Right cardiac atrium (tissue), 5 donors: Measurements from ENCODE around the gene PIWIL4. TPM values are rescaled to one million over a fixed set of nuclear protein-coding genes. Genes with fewer than 3 reads are reported as not detected.

Experiments used
- ATAC-seq, 2 donors: fragments of 200-7000 bp; cut with Tn5 transposase; one replicate each; pipeline versions ENCODE4 v1.8.0 to v1.9.1; 2020; ENCODE audit warnings: moderate library complexity in 2 of 2, mild to moderate bottlenecking in 1 of 2
- DNase-seq, 3 donors: peaks; one replicate each; pipeline ENCODE4 v3.0.0-alpha.2; 2020
- H3K27ac ChIP-seq: one replicate; pipeline ENCODE4 v1.5.1; 2013; ENCODE audit warnings: mild to moderate bottlenecking, low read length, control low read depth, moderate library complexity
- H3K27me3 ChIP-seq: one replicate; pipeline ENCODE4 v1.6.1; 2013; ENCODE audit not compliant: control insufficient read depth, insufficient read depth
- H3K4me1 ChIP-seq: one replicate; pipeline ENCODE4 v1.6.1; 2013; ENCODE audit warnings: low read length; ENCODE audit not compliant: control insufficient read depth, insufficient read depth
- H3K4me3 ChIP-seq: one replicate; pipeline ENCODE4 v1.5.1; 2013; ENCODE audit warnings: low read length, control low read depth
- H3K9me3 ChIP-seq: one replicate; pipeline ENCODE4 v1.6.1; 2013; ENCODE audit warnings: low read length; ENCODE audit not compliant: control insufficient read depth
- WGBS: extraction: QIAGEN DNeasy Blood & Tissue Kit; methylation state at CpG from one replicate; pipeline ENCODE4 v1.1.7; 2013; 5-methylcytosine and 5-hydroxymethylcytosine counted together
- intact Hi-C, 4 donors: fragments of 100-400 bp; cut with DNase I; formaldehyde crosslinking; loops; one replicate each; pipeline versions ENCODE4 v1.11.0 to v1.14.0; 2022 to 2023
- polyA plus RNA-seq: library from polyadenylated mRNA; stranded (reverse); fragments of 200-250 nt; gene quantifications from one replicate; pipeline ENCODE4 v1.2.3, GENCODE V29; 2013
- total RNA-seq, 4 donors: library from RNA; stranded (reverse); fragmentation: NEBNext Ultra II Directional; extraction: Animal tissue kit (Norgen Biotek cat#: 25700); gene quantifications; one replicate each; pipeline ENCODE4 v1.2.1, GENCODE V29; 2021
- donor health status: healthy with polysubstance abuse.
- donor health status: DM: no; HTN: yes; CAD: no.
- donor health status: DM: no; HTN: no; CAD: no.
- donor health status: DM: no; HTN: yes; CAD: no; lungs with severe emphysema.
- donor health status: DM: yes; HTN: yes; CAD: no.

Gene PIWIL4
- total and polyA plus RNA-seq, 5 donors: 1.1 to 3.5 (median 1.6) TPM

DNA sequence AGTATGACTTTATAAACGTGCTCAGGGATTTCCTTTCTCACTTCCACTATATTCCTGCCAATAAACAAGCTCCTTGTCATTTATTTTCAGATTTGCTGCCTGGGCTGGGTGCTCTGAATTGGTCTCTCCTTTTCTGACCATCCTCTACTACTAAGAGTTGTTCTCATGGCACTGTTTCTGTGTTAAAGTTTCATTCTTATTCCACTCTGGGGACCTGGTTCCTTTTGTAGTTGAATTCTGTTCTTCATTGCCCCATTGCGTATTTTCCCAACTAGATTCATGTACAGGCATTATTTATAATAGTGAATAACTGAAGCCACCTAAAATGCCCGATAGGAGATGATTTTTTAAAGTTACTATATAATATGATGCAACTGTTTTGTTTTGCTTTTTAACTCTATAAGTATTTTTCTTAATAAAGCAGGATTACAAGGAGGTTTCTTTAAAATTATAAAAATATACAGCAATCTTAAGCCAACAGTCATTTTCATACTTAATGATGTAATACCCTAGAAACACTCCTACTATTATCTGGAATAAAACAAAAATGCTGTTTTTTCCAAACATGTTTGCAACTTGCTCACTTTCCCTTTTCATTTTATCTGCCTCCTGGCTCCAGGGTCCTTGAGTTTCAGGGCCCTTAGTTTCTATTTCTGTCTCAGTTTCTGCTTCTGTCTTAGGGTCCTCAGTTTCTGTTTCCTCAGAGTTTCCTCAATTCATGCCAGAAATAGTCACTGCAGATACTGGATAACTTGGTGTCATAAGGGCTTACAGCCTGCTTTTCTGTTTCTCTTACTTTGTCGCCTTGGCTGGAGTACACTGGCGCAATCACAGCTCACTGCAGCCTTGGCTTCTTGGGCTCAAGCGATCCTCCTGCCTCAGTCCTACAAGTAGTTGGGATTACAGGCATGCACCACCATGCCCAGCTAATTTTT, 33.2 kb upstream of the PIWIL4 start:
- H3K9me3 ChIP-seq: no peaks in the 10 kb centered on the region
- H3K27ac ChIP-seq: peak overlapping the region; percentile 13
- intact Hi-C loops: no loop called here
- peak; percentile 84 to 85 for ATAC-seq
- peak; percentile 56 to 80 (median 77) for DNase-seq
- H3K27me3 ChIP-seq: no peaks in the 10 kb centered on the region
- no peak overlapping the region for H3K4me3 ChIP-seq
- no peaks in the 10 kb centered on the region for H3K4me1 ChIP-seq
- WGBS: 42% methylated on average over 6 of the region's 6 CpGs

DNA sequence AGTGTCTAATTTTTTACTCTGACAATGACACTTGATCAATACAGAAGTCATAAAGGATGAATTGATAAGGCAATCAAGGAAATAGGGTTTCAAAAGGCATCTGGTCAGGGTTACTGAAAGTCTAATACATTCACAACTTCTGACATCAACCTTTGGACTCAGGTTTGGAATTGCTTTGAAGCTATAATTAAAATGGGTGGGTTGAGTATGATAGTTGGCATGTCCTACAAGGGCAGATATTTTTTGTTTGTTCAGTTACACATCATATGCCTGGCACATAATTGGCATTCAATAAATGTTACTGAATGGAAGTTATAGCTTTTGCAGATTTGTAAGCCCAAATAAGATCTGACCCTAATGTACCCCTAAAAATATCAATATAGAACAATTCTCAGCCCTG, 30.8 kb upstream of the PIWIL4 start:
- intact Hi-C loops: no loop called here
- no peak for DNase-seq
- H3K9me3 ChIP-seq: no peaks in the 10 kb centered on the region
- no peak for ATAC-seq
- H3K4me1 ChIP-seq: no peaks in the 10 kb centered on the region
- H3K27me3 ChIP-seq: no peaks in the 10 kb centered on the region
- H3K4me3 ChIP-seq: no peak overlapping the region
- no peak overlapping the region for H3K27ac ChIP-seq

DNA sequence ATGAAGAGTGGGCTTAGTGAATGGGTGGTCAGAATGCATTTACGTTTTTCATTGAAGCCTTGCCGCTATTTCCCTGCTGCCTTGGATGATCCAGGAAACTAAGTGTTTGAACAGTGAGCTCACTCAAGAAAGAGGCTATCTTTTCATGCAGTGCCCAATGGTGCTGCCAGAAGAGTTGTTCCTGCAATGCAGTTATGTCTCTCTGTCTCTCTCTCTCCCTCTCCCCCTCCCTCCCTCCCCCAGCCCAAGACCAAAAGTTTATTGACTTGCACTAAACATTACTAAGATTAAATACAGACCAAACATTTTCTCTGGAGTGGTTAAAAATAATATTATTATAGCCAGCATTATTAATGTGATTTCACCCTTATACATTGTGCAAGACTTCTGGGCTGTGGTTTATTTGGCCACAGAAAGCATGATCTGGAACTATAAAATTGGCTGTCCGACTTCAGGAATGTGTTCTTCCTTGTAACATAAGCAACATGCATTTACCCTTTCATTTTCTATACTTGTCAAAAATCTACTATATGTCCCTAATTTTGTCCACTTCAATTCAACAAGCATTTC, 30.1 kb upstream of the PIWIL4 start:
- ATAC-seq (peak; percentile 33 to 61), DNase-seq (no peak)
- WGBS: 48% methylated on average over 3 of the region's 3 CpGs
- Histone ChIP-seq H3K4me3 (no peak overlapping the region), H3K27ac (peak overlapping the region; percentile 75), H3K9me3 (no peaks in the 10 kb centered on the region), H3K27me3 (no peaks in the 10 kb centered on the region), H3K4me1 (no peaks in the 10 kb centered on the region)
- intact Hi-C loops: no loop called here

GRCh38 chr11:94539420-94539819, 27.7 kb upstream of the PIWIL4 start:
- Histone ChIP-seq H3K27ac (no peak overlapping the region), H3K27me3 (no peaks in the 10 kb centered on the region), H3K4me1 (no peaks in the 10 kb centered on the region), H3K9me3 (no peaks in the 10 kb centered on the region), H3K4me3 (no peak overlapping the region)
- DNase-seq: no peak
- ATAC-seq: no peak
- 80% methylated on average over 1 of the region's 1 CpG for WGBS
- intact Hi-C loops: no loop called here

DNA sequence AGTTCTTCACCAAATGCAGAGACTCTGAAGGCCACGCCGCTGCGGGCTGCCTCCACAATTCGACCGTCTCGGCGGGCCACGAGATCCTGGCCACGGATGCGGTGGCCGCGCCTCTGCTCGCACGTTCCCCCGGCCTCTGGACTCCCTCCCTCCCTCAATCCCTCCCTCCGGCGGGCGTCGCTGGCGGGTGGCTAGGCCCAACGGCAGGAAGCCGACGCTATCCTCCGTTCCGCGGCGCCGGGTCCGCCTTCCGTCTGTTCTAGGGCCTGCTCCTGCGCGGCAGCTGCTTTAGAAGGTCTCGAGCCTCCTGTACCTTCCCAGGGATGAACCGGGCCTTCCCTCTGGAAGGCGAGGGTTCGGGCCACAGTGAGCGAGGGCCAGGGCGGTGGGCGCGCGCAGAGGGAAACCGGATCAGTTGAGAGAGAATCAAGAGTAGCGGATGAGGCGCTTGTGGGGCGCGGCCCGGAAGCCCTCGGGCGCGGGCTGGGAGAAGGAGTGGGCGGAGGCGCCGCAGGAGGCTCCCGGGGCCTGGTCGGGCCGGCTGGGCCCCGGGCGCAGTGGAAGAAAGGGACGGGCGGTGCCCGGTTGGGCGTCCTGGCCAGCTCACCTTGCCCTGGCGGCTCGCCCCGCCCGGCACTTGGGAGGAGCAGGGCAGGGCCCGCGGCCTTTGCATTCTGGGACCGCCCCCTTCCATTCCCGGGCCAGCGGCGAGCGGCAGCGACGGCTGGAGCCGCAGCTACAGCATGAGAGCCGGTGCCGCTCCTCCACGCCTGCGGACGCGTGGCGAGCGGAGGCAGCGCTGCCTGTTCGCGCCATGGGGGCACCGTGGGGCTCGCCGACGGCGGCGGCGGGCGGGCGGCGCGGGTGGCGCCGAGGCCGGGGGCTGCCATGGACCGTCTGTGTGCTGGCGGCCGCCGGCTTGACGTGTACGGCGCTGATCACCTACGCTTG, 23.2 kb upstream of the PIWIL4 start, which contains the start of gene FUT4:
Gene FUT4 (plus strand): TSS at position 227 of the 951 bp plus-strand sequence. CDS start 213 bp downstream, at position 440.
- peaks cover 2% of the 10 kb centered on the region for H3K4me1 ChIP-seq
- peak within 1 kb of the TSS; percentile 70 for H3K4me3 ChIP-seq
- H3K27ac ChIP-seq: peak within 1 kb of the TSS; percentile 95
- no peaks in the 10 kb centered on the region for H3K27me3 ChIP-seq
- intact Hi-C loops: no loop called here
- no peaks in the 10 kb centered on the region for H3K9me3 ChIP-seq
- ATAC-seq (peak; percentile 95), DNase-seq (peak; percentile 91 to 96 (median 95))
- under 1% methylated on average over 109 of the region's 109 CpGs for WGBS

GRCh38 chr11:94544646-94545263, 22.4 kb upstream of the PIWIL4 start:
- ATAC-seq (peak; percentile 2), DNase-seq (peak; percentile 26 to 77 (median 74))
- intact Hi-C loops: no loop called here

DNA sequence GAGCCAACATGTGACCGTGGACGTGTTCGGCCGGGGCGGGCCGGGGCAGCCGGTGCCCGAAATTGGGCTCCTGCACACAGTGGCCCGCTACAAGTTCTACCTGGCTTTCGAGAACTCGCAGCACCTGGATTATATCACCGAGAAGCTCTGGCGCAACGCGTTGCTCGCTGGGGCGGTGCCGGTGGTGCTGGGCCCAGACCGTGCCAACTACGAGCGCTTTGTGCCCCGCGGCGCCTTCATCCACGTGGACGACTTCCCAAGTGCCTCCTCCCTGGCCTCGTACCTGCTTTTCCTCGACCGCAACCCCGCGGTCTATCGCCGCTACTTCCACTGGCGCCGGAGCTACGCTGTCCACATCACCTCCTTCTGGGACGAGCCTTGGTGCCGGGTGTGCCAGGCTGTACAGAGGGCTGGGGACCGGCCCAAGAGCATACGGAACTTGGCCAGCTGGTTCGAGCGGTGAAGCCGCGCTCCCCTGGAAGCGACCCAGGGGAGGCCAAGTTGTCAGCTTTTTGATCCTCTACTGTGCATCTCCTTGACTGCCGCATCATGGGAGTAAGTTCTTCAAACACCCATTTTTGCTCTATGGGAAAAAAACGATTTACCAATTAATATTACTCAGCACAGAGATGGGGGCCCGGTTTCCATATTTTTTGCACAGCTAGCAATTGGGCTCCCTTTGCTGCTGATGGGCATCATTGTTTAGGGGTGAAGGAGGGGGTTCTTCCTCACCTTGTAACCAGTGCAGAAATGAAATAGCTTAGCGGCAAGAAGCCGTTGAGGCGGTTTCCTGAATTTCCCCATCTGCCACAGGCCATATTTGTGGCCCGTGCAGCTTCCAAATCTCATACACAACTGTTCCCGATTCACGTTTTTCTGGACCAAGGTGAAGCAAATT, 21.7 kb upstream of the PIWIL4 start:
- no peak for ATAC-seq

More at GRCh38 chr11:94544646-94545263, 22.4 kb upstream of the PIWIL4 start:
- Histone ChIP-seq H3K4me3 (peak overlapping the region; percentile 70), H3K9me3 (no peaks in the 10 kb centered on the region), H3K4me1 (peaks cover 2% of the 10 kb centered on the region), H3K27ac (peak overlapping the region; percentile 95), H3K27me3 (no peaks in the 10 kb centered on the region)
- 14% methylated on average over 59 of the region's 59 CpGs for WGBS

GRCh38 chr11:94546162-94546470, 21.1 kb upstream of the PIWIL4 start:
- Histone ChIP-seq H3K4me1 (peaks cover 2% of the 10 kb centered on the region), H3K27me3 (no peaks in the 10 kb centered on the region), H3K4me3 (peak overlapping the region; percentile 70), H3K9me3 (no peaks in the 10 kb centered on the region), H3K27ac (no peak overlapping the region)
- 73% methylated on average over 2 of the region's 2 CpGs for WGBS
- DNase-seq (no peak), ATAC-seq (no peak)
- intact Hi-C loops: no loop called here

More for the DNA sequence above, 21.7 kb upstream of the PIWIL4 start:
- DNase-seq: peak; percentile 18 to 73 (median 64)
- intact Hi-C loops: no loop called here
- no peak overlapping the region for H3K27ac ChIP-seq
- no peaks in the 10 kb centered on the region for H3K27me3 ChIP-seq
- no peaks in the 10 kb centered on the region for H3K9me3 ChIP-seq
- H3K4me3 ChIP-seq: peak overlapping the region; percentile 70
- H3K4me1 ChIP-seq: peaks cover 2% of the 10 kb centered on the region
- 57% methylated on average over 54 of the region's 54 CpGs for WGBS

GRCh38 chr11:94546886-94547285, 20.3 kb upstream of the PIWIL4 start:
- no peak for ATAC-seq
- intact Hi-C loops: no loop called here
- H3K4me1 ChIP-seq: peaks cover 2% of the 10 kb centered on the region

GRCh38 chr11:94549146-94549545, 18.0 kb upstream of the PIWIL4 start:
- H3K27me3 ChIP-seq: no peaks in the 10 kb centered on the region
- DNase-seq (no peak), ATAC-seq (no peak)
- peaks cover 2% of the 10 kb centered on the region for H3K4me1 ChIP-seq
- H3K4me3 ChIP-seq: no peak overlapping the region
- intact Hi-C loops: no loop called here
- WGBS: 62% methylated on average over 5 of the region's 5 CpGs
- H3K27ac ChIP-seq: no peak overlapping the region
- no peaks in the 10 kb centered on the region for H3K9me3 ChIP-seq

More at GRCh38 chr11:94546886-94547285, 20.3 kb upstream of the PIWIL4 start:
- DNase-seq: no peak
- no peaks in the 10 kb centered on the region for H3K9me3 ChIP-seq
- WGBS: 96% methylated on average over 1 of the region's 1 CpG
- H3K27me3 ChIP-seq: no peaks in the 10 kb centered on the region
- no peak overlapping the region for H3K27ac ChIP-seq
- H3K4me3 ChIP-seq: no peak overlapping the region
